GM21786 (cell line): ENCODE data around the gene RRP7A.
"Not testable (repeated sequence)": the region's sequence is repeated elsewhere in the genome, so short reads cannot be mapped to it uniquely, and the experiment has no call there.

Experiments
- ATAC-seq: cut with Tn5 transposase; IDR thresholded peaks from one replicate; pipeline ENCODE4 v1.9.1; 2021; ENCODE audit not compliant: unreplicated experiment

Gene RRP7A

DNA sequence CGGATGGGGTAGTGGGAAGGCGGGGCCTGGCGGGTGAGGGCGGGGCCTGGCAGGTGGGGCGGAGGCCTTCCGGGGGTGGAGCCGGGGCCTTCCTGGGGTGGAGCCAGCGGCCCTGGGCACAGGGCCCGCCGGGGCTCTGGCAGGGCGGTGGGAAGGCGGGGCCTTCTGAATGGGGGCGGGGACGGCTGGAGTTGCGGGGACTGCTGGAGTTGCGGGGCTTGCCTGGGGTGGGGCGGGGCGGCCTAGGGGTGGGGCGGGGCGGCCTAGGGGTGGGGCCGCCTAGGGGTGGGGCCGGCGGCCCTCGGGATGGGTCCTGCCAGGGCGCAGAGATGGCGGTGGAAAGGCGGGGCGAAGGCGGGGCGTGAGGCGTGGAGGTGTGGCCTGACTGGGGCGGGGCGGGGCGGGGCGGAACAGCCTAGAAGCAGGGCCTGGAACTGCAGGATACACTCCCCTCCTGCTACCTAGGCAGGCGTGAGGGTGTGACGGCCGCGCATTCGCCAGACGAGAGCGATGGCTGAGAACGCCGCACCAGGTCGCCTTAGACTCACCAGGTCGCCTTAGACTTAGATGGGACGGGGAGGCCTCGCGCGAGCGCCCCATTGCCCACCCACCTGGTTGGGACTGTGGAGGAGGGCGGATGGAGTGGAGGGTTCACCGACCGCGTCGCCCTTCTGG, 19.3 kb downstream of the RRP7A start:
- ATAC-seq, result peak; percentile 63

DNA sequence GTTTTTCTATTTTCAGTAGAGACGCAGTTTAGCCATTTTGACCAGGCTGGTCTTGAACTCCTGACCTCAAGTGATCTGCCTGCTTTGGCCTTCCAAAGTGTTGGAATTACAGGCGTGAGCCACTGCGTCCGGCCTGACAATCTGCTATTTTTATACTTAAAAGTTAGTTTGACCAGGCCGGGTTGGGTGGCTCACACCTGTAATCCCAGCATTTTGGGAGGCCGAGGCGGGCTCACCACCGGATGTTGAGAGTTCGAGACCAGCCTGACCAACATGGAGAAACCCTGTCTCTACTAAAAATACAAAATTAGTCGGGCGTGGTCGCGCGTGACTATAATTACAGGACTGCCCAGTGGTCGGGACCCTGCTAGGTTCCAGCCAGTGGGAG, 19.8 kb downstream of the RRP7A start:
- ATAC-seq, result not testable (repeated sequence)

DNA sequence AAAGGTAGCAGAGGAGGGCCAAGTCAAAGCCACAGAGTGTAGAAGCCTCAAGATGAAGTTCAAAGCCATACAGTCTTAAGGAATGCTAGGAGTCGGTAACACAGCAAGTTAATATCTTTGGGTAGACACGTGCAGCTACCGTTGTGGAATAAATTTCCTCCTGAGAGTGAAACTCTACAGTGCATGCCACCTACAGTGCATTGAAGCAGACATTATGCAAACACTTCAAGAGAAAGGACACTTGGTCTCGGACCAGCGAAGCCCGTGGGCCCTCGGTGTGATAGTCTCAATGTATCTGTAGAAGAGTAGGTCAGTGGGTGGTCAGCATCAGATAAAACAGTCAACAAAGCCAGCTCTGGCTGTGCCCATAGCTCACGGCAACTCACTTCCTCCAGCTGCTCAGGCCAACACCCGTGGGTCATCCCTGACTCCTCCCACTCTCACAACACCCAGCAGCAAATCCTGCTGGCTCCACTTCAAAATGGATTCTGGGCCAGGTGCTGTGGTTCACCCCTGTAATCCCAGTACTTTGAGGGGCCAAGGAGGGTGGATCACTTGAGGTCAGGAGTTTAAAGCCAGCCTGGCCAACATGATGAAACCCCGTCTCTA, 24.0 kb downstream of the RRP7A start:
- ATAC-seq, result not testable (repeated sequence)

DNA sequence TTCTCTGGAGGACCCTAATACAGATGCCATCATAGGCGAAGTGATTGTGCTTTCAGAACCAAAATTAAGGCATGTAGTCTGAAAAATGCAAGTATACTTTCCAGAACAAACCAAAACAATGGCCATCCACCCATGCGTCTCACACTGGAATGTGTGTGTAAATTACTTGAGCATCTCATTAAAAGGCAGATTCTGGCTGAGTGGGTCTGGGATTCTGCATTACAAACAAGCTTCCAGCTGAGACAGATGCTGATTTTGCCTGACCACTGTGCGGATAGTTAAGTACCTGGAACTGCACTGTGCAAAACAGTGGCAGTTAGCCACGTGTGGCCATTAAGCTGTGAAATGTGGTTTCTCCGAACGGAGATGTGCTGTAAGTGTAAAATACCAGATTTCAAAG, 26.2 kb downstream of the RRP7A start:
- ATAC-seq, result no peak

DNA sequence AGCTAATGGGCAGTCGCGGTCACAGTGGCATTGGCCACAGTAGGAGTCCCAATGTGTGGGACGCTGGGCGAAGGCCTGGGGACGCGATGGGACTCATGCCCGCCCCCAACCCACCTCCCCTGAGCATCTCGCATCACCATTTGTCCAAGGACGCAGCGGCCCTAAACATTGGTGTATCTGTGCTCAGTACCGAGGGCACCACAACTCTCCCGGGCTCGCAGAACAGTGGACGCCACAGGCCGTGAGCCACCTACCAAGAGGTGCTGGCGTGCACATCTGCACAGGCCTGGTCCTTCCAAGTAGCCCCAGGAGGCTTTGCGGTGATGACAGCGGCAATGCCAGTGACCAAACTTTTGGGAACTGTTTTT, 27.3 kb downstream of the RRP7A start:
- no peak for ATAC-seq

DNA sequence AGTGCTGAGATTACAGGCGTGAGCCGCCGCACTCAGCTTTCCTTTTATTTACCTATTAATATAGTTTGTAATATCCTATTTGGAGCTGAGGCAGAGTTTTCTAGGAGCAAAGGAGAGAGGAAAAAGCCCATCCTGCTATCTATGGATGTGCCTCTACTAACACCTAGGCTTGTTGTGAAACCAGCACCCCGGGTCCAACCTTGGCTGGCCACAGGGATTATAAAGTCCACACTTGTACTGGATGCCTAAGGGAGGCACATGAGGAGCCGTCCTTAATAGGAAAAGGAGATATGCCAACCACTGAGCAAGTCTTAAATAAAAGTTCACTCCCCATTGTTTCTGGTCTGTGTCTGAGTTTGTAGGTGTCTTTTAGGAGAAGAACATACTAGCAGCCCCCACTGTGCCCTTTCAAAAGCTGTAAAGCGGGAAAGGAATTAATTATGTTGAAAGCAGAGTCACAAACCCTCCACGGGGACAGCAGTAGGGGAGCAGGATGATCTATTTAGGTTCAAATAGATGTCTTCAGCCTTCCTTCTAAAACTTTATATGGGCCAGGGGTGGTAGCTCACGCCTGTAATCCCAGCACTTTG, 29.3 kb downstream of the RRP7A start:
- ATAC-seq, result no peak

DNA sequence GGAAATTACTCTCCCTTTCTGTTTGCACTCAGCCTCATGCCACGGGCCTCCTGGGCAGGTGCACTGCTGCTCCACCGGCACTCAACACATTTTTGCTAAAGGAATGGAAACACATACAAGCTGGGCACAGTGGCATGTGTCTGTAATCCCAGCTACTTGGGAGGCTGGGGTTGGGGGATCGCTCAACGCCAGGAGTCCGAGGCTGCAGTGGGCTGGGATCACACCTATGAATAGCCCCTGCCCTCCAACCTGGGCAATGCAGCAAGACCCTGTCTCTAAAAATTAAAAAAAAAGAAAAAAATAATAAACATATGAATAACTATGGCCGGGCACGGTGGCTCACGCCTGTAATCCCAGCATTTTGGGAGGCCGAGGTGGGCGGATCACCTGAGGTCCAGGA, 30.6 kb downstream of the RRP7A start:
- ATAC-seq, result no peak

DNA sequence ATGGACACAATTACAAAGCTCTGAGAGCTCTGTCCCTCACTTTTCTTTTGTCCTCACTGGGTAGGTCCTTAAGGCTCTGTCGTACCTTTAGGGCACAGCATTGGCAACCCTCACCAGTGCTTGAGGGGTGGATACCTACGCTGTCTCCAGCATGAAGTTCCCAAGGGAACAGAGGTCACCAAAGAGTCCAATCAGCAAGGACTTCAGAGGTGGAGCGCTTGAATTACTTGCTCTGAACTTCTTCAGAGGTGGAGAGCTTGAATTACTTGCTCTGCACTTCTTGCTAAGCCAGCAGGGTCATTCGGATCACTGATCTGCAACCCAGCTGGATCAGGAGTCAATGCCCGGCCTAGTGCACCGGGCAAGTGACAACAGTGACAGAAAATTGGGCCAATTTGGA, 35.1 kb downstream of the RRP7A start:
- no peak for ATAC-seq

DNA sequence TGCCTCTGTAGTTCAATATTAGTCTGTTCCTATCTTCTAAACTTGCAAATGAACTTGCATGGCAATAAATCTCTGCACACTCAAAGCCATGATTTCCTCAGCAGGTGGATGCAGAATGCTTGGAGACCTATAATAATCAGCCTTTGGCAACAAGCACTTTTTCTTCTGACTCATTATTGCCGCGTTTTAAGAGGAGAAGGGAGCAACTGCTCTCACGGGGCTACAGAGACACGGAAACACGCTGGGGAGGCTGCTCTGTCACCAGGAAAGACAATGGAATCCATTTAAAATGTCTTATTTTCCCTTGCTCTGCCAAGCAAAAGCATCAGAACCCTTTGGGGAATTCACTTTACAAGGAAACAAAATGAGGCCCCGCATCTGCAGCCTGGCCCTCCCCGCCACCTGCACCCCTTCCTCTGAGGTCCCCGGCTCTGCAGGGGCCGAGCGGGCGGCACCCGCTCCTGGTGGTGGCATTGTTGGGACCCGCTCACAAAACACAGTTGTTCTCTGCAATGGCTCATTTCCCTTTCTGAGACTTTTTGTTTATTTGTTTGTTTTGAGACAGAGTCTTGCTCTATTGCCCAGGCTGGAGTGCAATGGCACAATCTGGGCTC, 35.9 kb downstream of the RRP7A start:
- not testable (repeated sequence) for ATAC-seq

DNA sequence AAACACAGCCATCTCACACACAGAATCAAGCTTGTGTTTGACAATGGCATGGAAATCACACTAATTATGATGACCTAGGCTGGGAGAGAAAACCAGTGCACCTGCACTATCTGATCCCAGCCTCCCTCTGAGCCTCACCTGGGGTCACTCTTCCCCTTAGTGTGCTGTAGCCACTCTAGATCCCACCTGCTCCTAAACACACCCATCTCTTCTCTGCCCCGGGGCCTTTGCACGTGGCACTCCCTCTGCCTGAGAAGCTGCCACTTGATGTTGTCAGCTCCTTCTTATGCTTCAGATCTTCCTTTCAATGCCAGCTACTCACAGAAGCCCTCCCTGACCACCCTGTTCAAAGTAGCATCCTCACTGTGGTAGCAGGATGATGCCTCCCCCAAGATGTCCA, 44.5 kb downstream of the RRP7A start:
- ATAC-seq, result no peak

DNA sequence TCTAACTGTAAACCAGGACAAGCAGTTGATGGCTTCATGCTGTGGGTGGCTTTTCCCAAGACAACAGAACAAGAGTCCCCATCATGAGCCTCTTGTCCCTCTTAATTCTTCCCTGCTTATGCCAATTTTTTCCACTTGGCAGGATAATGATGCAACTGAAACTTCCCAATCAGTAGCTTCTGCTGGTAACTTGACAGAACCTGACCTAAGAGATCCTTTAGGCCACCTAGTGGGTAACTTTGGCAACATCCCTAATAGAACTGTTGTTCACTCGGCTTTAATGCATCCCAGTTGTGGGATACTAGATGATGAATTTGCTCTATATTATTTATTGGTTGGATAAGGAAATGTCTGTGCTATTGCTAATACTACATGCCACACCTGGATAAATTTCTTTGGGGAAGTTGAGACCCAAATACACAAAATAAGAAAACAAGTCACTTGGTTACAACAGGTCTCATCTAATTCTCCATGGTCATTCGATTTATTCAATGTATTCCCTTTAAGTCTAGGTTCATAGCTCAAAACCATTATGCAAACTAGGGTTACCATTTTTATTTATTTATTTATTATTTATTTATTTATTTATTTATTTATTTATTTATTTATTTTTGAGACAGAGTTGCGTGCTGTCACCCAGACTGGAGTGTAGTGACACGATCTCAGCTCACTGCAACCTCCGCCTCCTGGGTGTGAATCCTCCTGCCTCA, 46.0 kb downstream of the RRP7A start:
- ATAC-seq, result no peak

DNA sequence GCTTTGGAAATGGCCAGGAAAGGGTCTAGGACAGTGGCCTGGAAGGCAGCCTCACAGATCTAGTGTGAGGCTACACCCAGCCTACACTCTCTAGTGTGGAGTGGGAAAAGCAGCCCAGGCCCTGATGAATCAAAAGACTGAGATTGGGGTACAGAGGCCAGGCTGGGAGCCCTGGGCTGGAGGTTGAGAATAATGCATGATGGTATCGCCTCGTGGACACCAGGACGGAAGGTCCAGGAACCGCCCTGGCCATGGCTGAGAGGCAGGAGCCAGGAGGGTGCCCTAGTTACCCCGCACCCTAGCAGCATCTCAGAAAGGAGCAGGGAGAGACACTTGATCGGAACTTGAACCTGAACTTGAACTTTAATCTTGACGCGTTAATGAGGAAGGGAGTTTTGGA, 46.9 kb downstream of the RRP7A start:
- no peak for ATAC-seq

DNA sequence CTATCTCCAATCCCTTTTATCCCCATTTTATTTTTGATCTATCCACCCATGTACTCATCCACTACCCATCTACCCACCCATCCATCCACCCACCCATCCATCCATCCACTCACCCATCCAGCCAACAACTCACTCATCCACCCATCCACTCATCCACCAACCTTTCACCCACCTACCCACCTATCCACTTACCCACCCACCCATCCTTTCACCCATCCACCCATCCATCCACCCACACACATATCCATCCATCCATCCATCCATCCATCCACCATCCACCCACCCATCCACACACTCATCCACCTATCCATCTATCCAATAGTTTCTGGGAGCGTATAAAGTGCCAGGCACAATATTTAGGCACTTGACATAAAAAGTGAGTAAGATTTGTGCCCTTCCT, 48.2 kb downstream of the RRP7A start:
- ATAC-seq, result no peak

DNA sequence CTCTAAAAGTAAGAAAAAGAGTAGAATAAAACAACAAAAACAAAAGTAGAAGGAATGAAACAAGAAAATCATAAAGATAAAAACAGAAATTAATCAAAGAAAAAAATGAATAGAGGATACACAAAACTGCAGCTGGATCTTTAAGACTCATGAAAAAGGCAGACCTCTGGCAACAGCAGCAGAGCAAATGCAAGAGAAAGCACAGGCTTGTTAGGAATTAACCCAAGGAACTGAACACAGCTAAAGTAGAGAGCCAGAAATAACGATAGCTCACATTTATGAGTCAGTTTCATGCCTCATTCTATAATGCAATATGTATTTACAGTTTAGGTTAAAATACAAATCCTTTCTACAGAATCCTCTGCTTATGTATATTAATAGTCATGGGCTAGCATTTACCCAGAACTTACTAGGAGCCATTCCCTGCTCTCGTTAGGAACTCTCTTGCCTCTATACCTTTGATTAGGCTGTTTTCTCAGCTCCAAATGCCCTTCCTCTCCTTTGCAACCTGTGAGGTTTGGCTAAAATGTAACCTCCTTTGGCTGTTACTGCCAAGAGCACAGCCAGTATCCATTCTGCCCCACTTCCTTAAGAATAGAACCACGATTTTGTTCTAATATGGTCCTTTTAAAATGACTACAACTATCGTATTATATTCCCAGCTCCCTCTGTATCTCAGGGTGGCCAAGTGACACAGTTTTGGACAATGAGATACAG, 49.1 kb downstream of the RRP7A start:
- ATAC-seq, result no peak

DNA sequence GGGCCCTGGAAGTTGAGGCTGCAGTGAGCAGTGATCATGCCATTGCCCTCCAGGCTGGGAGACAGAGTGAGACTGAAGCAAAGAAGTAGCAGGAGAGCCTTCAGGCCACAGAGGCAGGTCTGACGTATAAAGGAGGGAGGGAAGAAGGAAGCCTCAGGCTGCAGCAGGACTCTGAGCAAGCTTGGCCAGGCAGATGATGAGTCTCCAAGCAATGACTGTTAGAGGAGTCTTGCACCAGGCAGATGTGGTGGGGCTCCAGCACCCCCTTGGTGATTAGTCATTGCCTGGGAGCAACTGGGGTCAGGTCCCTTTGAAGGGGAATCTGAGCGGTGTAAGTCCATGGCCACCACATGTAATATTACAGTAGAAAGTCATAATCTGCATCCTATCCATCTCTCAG, 50.8 kb downstream of the RRP7A start:
- ATAC-seq, result no peak

DNA sequence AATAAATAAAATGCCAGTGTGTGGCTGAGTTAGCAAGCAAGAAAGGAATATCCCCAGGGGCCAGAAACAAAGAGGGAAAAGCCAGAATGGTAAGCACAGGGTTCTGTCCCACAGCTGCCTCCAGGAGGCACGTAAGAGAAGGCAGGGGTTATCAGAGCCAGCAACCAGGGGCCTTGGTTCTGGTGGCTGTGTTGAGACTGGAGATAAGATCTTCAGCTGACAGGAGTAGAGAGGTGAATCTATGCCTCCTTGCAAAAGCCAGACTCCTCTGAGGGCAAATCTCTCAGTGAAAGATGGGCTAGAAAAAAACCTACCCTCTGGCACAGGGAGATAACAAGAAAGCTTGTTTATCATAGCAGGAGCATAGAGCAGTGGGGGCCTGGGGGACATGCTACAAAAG, 57.6 kb downstream of the RRP7A start:
- ATAC-seq, result no peak

DNA sequence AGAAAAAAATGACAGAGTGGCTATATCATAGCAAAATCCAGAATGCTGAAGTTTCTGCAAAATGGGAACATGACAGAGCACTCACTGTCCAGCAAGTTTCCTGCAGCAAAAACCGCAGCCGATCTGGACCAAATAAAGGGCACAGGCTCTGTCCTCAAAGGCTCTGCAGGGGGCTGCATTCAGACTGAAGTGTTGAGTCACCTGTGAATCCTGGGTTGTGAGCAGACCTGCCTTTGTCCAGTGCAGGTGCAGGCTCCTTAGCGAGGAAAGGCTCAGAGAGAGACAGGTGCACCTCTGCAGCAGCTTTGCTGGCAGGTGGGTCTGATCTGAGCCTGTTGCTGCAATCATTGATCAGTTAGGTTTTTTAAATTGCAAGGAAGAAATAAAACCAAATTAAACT, 58.1 kb downstream of the RRP7A start:
- ATAC-seq, result no peak
